NCI-H526 treated with DMSO at 0.1 percent for 48 hours (cell line): ENCODE results near the gene TFF1.

Experiments used
- DNase-seq: peaks from one replicate; lab custom pipeline; 2025; lab: John Stamatoyannopoulos, UW

The TFF1 gene

GRCh38 chr21:42317826-42318746 is 48.2 kb downstream of the TFF1 start:
- DNase-seq, result peak; percentile 28

GRCh38 chr21:42317341-42317741 is 49.0 kb downstream of the TFF1 start:
- peak; percentile 41 for DNase-seq

- DNase-seq, result no peak
Measured at GRCh38 chr21:42316891-42317290, 49.4 kb downstream of the TFF1 start.

- peak; percentile 98 for DNase-seq
Measured at GRCh38 chr21:42315296-42315891, 50.9 kb downstream of the TFF1 start, which contains the start of gene TFF3. Gene TFF3 (minus strand): TSS chr21:42315409. CDS start chr21:42315374, 35 bp downstream.

GRCh38 chr21:42314616-42315295 is 51.6 kb downstream of the TFF1 start:
- DNase-seq, result no peak

GRCh38 chr21:42313501-42313969 is 52.8 kb downstream of the TFF1 start:
- DNase-seq, result peak; percentile 95

GRCh38 chr21:42312626-42313104 is 53.7 kb downstream of the TFF1 start:
- peak; percentile 17 for DNase-seq
